Fibroblast of skin of abdomen (primary cell): ENCODE data around the gene SLC25A15.
A peak's percentile ranks its signal among the peaks of the same experiment; 100 is the strongest.
"Not testable (repeated sequence)": the region's sequence is repeated elsewhere in the genome, so short reads cannot be mapped to it uniquely, and the experiment has no call there.

ENCODE experiments used
- DNase-seq: peaks from one replicate; pipeline ENCODE4 v3.0.0-alpha.2; 2013

Gene SLC25A15

DNA sequence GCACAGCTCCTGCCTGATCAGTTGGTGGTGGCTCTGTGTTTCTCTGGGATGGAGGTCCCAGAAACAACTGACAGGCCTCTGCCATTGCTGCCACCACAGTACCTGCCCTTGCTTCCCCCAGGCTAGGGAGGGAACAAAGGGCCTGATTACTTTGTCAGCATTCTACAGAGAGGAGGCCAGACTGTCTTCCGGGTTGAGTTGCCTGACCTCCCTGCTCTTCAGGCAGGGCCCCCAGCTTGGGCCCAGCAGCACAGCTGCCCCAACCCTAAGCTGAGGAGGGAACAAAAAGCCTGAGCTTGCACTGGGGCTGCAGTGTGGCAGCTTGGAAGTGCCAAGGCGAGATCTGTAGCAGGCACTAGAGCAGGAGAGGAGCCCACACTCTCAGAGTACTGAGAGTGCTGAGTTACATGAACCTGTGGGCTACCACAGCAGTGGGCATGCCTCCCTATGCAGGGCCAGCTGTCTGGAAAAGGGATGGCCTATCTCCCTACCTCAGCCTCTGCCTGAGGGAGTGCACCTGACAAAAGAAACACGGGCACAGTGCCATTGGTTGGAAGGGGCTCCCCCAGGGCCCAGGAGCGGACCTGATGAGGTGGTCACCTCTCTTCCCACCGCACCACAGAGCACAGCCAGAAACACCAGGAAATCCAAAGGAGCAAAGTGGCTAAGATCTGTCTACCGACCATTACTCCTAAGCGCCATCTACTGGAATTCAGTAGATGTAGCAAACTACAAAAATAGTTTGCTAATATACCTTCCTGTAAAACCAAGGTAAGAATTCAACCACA lies 24.4 kb downstream of the SLC25A15 start:
- DNase-seq, result peak; percentile 4

- no peak for DNase-seq
These were observed 25.4 kb downstream of the SLC25A15 start for GRCh38 chr13:40814803-40815202.

DNA sequence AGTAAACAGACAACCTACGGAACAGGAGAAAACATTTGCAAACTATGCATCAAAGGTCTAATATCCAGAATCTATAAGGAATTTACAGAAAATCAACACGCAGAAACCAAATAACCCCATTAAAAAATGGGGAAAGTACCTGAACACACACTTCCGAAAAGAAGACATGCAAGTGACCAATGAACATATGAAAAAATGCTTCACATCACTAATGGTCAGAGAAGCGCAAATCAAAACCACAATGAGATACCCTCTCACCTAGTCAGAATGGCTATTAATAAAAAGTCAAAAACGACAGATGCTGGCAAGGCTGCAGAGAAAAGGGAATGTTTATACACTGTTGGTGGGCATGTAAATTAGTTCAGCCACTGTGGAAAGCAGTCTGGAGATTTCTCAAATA lies 29.5 kb downstream of the SLC25A15 start:
- no peak for DNase-seq

GRCh38 chr13:40819797-40820315 lies 30.4 kb downstream of the SLC25A15 start:
- no peak for DNase-seq

DNA sequence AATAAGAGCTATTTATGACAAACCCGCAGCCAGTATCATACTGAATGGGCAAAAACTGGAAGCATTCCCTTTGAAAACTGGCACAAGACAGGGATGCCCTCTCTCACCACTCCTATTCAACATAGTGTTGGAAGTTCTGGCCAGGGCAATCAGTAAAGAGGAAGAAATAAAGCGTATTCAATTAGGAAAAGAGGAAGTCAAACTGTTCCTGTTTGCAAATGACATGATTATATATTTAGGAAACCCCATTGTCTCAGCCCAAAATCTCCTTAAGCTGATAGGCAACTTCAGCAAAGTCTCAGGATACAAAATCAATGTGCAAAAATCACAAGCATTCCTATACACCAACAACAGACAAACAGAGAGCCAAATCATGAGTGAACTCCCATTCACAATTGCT lies 50.3 kb downstream of the SLC25A15 start:
- DNase-seq, result not testable (repeated sequence)

DNA sequence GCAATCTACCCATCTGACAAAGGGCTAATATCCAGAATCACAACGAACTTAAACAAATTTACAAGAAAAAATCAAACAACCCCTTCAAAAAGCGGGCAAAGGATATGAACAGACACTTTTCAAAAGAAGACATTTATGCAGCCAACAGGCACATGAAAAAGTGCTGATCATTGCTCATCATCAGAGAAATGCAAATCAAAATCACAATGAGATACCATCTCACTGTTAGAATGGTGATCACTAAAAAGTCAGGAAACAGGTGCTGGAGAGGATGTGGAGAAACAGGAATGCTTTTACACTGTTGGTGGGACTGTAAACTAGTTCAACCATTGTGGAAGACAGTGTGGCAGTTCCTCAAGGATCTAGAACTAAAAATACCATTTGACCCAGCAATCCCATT lies 51.5 kb downstream of the SLC25A15 start:
- not testable (repeated sequence) for DNase-seq
